NCI-H128 (cell line): ENCODE measurements around the gene POMGNT2.
"Not testable (repeated sequence)": the region's sequence is repeated elsewhere in the genome, so short reads cannot be mapped to it uniquely, and the experiment has no call there.

ENCODE experiments used
- DNase-seq: peaks from one replicate; lab custom pipeline; 2025; ENCODE audit not compliant: unreplicated experiment; lab: John Stamatoyannopoulos, UW

The POMGNT2 gene

DNA sequence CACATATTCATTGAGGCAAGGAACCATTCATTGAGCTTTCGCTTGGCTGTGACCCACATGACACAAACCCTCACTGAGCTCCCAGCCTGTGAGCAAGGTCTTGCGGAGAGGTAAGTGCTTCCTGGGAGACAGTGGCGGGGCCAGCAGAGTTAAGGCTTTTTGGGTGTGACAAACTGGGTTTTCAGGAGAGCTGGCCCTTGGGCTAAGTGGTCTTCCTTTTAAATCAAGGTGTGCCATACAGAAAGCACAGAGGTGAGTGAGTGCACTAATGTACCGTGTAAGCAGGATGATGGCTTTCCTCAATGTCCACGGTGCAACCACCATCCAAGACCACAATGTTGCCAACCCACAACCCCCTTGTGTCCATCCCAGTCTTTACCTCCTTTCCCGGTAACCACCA lies 28.6 kb downstream of the POMGNT2 start:
- no peak for DNase-seq

- no peak for DNase-seq
These were observed 29.0 kb downstream of the POMGNT2 start for GRCh38 chr3:43076857-43077256.

- no peak for DNase-seq
These were observed 29.8 kb downstream of the POMGNT2 start for GRCh38 chr3:43075904-43076661.

DNA sequence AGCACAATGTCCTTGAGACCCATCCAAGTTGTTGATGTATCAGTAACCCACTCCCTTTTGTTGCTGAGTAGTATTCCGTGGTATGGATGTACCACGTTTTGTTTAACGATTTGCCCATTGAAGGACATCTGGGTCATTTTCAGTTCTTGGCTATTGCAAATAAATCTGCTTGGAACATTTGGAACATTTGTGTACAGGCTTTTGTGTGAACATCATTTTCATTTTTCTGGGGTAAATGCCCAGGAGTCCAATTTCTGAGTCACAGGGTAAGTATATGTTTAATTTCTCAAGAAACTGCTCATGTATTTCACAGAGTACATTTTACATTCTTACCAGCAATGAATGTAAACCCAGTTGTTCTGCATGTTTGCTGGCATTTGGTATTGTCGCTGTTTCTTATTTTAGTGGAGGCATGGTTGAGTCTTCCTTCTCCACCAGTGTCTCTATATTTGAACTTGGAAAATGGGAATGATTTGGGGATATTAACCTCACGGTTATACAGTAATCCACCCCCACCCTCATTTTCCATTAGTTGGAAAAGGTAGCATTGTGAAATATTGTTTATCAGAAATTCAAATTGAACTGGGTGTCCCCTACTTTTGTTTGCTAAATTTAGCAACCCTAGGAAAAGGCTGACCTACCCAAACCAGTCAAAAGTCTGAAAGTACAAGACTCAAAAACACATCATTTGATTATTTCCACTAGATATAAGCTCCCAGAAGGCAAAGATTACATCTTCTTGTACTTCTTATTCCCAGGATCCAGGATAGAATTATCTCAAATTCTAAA lies 30.8 kb downstream of the POMGNT2 start:
- no peak for DNase-seq

DNA sequence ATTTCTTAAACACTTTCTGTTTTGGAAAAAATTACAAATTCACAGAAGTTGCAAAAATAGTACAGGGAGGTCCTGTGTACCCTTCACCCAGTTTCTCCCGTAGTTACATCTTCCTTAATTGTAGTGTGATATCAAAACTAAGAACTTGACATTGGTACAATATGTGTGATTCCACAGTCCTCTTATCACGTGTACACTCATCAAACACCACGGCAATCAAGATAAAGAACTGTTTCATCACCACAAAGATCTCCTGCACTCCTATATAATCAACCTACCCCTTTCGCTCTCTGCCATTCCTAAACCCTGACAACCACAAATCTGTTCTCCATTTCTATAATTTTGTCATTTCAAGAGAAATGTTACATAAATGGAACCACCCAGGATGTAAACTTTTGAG lies 31.4 kb downstream of the POMGNT2 start:
- DNase-seq: no peak

GRCh38 chr3:43073836-43074220 lies 32.1 kb downstream of the POMGNT2 start:
- no peak for DNase-seq

GRCh38 chr3:43073116-43073835 lies 32.6 kb downstream of the POMGNT2 start:
- no peak for DNase-seq

DNA sequence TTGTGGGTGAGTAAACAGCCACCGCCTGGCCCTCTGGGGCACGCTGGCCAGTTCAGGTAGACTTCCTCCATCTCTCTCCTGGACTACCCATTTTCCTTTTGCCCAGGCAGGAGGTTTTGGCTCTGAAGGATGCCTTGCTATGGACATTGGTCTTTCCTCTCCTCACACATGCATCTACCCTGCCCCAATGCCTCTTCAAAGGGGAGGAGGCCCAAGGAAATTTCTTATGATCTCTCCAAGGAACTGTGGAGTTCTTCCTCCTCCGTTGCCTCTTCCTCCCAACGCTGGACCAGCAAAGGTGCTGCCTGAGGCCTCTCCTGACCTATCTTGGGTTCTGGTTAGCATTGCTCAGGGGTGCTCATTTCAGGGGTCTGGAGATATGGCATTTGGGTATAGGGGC lies 33.5 kb downstream of the POMGNT2 start:
- DNase-seq: no peak

- no peak for DNase-seq
These were observed 34.5 kb downstream of the POMGNT2 start for GRCh38 chr3:43071313-43071893.

GRCh38 chr3:43070670-43071069 lies 35.2 kb downstream of the POMGNT2 start:
- not testable (repeated sequence) for DNase-seq

- DNase-seq: no peak
These were observed 42.8 kb downstream of the POMGNT2 start for GRCh38 chr3:43063114-43063513.

- no peak for DNase-seq
These were observed 43.3 kb downstream of the POMGNT2 start for GRCh38 chr3:43062564-43063040.

DNA sequence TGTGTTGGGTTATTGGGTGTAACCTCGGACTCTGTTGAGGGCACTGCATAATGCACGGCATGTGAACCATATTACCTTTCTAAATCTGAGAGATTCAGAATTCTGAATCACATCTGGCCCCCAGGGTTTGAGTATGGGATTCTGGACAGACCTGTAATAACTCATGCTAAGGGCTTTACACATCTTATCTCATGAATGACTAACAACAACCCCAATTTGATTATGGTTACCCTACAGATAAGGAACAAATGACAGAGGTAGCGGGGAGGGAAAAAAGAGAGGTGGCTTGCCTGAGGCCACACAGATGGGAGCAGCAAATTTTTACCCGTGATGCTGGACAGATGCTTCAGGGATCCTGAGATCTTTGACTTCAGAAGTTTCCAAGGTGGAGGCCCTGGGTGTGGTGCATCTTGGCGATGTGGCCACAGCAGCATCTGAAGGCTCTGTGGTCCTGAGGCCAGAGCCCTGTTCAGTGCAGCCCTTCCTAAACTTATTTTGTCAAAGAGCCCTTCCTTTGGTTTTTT lies 43.8 kb downstream of the POMGNT2 start:
- no peak for DNase-seq

GRCh38 chr3:43061101-43061895 lies 44.6 kb downstream of the POMGNT2 start:
- DNase-seq: no peak

GRCh38 chr3:43059456-43059855 lies 46.4 kb downstream of the POMGNT2 start:
- DNase-seq: no peak

DNA sequence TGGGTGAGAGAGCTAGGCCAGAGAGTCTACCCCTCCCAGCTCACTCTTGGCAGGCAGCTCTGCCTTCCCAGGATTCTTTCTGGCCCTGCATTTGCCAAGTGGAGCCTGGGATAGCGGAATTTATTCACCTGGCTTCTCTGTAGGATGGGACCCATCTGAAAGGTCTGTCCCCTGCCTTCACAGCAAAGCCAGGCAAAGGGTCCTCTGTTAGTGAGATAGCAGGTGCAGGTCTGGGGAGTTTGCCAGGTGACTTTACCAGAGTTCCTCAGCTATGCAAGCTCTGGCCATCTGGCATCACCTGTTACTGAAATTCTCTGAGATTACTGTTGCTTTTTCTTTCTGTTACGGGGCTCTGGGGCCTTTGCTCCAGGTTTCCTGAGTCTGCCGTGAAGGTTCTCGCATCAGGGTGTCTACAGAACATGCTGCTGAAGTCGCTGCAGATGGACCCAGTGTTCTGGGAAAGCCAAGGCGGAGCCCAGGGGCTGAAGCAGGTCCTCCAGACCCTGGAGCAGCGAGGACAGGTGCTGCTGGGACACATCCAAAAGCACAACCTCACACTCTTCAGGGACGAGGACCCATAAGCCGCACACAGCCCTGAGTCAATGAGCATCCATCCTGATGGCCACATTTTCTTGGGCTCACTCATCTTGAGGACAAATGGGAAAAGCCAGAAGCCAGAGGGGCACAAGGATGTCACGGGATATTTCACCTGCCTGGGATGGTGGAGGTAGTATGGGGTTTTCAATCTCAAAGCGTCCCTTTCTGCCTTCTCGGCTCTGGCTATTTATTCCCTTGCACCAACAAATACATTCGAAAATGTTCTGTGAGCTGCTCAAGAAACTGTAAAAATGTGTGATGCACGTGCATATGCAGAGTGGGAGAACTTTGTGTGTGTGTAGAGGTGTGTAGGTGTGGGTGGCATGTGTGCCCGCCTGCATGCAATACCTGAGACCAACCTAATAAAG lies 49.8 kb downstream of the POMGNT2 start:
- no peak for DNase-seq

GRCh38 chr3:43055393-43055792 lies 50.5 kb downstream of the POMGNT2 start:
- DNase-seq: no peak

DNA sequence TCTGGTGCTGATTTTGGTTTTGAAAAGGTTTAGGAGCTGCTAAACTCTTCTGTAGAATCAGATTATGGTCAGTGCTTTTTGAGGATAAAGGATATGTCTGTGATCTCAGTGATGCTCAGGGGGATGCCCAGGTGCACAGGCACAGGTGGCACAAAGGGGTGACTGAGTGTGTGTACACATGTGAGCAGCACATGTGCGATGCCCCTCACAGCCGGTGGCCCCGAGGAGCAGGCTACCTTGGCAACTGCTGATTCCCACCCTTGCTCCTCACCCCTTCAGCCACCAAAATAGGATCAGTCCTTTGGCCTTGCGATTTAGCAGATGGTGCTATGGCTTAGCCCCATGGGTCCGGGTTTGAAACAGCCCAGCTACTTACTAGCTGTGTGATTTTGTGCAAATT lies 51.1 kb downstream of the POMGNT2 start:
- no peak for DNase-seq

- no peak for DNase-seq
These were observed 52.6 kb downstream of the POMGNT2 start for GRCh38 chr3:43053291-43053690.
